Heart left ventricle (tissue), 13 donors: ENCODE results near the gene IMMP2L.

ENCODE experiments used
- POLR2A ChIP-seq, 2 donors: fragments of 450-650 bp; IDR thresholded peaks; one replicate each; pipeline ENCODE4 v1.6.1; 2017; ENCODE audit warnings: antibody characterized with exemption in 2 of 2, mild to moderate bottlenecking in 2 of 2, moderate library complexity in 2 of 2
- TF ChIP-seq, protein P1 (sequence below), 12 donors: fragments of 200-600 bp; sonication (generic) in 4 of 12; IDR thresholded peaks; one replicate each; pipeline versions ENCODE4 v1.5.0 to v1.8.0; 2018 to 2022; ENCODE audit warnings: antibody characterized with exemption in 12 of 12, mild to moderate bottlenecking in 5 of 12
- donor health status: ischemic (EF 13 %, LVEDD 7.1; RV severe dilation, severe dysfunction).
- donor health status: DM: no; HTN: yes; CAD: no.
- donor health status: DM: no; HTN: no; CAD: no.
- donor health status: ischemic (EF 25% LVEDD 6.9; RV normal size, moderate dysfunction).
- donor health status: ischemic (EF 25% LVEDD 5.7; RV mildly dilated, moderate dysfunction).
- donor health status: ischemic (EF 35%, LVEDD 5.7; RV mildly dilated, moderate dysfunction).
- donor health status: nonischemic (EF 11% LVEDD 7.7; RV severe dilation, severe dysfunction).
- donor health status: DM: yes; HTN: yes; CAD: no.
- donor health status: PGD.
- donor health status: ischemic (EF 29% LVEDD 5.4; RV normal size, mild dysfunction).
- donor health status: nonischemic (EF 23%, LVEDD 6.1; RV moderate dilation, normal function).

DNA sequence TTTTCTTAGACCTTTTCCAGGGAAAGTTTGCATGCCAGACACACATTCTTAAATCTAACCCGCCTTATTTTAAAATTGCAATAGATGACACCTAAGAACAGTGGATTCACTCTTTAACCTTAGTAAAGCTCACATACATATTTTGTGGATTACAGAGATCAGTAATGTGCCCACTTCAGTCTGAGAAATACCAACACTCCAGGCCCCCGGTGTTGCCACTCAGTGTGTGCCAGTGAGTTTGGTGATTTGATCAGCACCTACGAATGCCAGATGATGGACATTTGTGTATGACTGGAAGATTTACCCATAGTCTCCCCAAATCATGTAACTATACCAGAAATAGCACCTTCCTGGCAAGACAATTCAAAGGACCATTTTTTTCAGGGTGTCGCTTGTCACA is 468.8 kb downstream of the IMMP2L start:
- TF ChIP-seq, protein P1, sequence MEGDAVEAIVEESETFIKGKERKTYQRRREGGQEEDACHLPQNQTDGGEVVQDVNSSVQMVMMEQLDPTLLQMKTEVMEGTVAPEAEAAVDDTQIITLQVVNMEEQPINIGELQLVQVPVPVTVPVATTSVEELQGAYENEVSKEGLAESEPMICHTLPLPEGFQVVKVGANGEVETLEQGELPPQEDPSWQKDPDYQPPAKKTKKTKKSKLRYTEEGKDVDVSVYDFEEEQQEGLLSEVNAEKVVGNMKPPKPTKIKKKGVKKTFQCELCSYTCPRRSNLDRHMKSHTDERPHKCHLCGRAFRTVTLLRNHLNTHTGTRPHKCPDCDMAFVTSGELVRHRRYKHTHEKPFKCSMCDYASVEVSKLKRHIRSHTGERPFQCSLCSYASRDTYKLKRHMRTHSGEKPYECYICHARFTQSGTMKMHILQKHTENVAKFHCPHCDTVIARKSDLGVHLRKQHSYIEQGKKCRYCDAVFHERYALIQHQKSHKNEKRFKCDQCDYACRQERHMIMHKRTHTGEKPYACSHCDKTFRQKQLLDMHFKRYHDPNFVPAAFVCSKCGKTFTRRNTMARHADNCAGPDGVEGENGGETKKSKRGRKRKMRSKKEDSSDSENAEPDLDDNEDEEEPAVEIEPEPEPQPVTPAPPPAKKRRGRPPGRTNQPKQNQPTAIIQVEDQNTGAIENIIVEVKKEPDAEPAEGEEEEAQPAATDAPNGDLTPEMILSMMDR (IDR thresholded peaks at IDR 0.05): no peak
- TF ChIP-seq POLR2A (IDR thresholded peaks at IDR 0.05): no peak
